Esophagus squamous epithelium (tissue), 4 donors: ENCODE measurements around the gene PTPRT.

Experiments used
- POLR2A ChIP-seq, 4 donors: fragments of 450-650 bp; IDR thresholded peaks; one replicate each; pipeline ENCODE4 v1.6.1; 2017; ENCODE audit warnings: antibody characterized with exemption in 4 of 4, mild to moderate bottlenecking in 4 of 4, moderate library complexity in 3 of 4
- TF ChIP-seq, protein P1 (sequence below), 6 experiments: fragments of 450-650 bp in 4 of 6; fragments of 200-600 bp in 2 of 6; sonication (generic) in 2 of 6; IDR thresholded peaks; one replicate each; pipeline ENCODE4 v1.5.1; 2016 to 2019; ENCODE audit warnings: antibody characterized with exemption in 6 of 6, mild to moderate bottlenecking in 4 of 6, moderate library complexity in 4 of 6

DNA sequence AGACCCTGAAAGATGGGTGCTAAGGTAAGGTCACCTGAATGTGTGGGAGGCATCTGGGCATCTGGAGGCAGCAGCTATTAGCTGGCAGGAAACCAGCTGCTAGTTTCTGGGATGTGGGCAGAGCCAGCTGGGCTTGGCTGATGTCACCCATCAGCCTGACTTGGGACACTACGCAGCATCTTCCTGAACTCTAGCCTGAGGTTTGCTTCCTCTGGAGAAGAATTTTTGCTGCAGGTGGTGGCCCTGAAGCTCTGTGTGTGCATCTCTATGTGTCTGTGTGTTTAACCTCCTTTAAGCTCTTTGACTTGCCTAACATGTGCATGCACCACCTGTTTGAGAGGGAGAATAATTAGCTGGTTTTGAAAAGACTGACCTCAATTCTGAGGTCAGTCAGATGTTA lies 1106.4 kb downstream of the PTPRT start:
- TF ChIP-seq, protein P1, sequence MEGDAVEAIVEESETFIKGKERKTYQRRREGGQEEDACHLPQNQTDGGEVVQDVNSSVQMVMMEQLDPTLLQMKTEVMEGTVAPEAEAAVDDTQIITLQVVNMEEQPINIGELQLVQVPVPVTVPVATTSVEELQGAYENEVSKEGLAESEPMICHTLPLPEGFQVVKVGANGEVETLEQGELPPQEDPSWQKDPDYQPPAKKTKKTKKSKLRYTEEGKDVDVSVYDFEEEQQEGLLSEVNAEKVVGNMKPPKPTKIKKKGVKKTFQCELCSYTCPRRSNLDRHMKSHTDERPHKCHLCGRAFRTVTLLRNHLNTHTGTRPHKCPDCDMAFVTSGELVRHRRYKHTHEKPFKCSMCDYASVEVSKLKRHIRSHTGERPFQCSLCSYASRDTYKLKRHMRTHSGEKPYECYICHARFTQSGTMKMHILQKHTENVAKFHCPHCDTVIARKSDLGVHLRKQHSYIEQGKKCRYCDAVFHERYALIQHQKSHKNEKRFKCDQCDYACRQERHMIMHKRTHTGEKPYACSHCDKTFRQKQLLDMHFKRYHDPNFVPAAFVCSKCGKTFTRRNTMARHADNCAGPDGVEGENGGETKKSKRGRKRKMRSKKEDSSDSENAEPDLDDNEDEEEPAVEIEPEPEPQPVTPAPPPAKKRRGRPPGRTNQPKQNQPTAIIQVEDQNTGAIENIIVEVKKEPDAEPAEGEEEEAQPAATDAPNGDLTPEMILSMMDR (IDR thresholded peaks at IDR 0.05), result no peak
- no peak for TF ChIP-seq POLR2A (IDR thresholded peaks at IDR 0.05)
